Stimulated activated CD4-positive, alpha-beta T cell treated with anti-CD3 and anti-CD28 coated beads, Interleukin-4, amount 100 ng/mL, for 1 hour (primary cell): ENCODE results near the gene CHPF.

ENCODE experiments used
- DNase-seq: peaks from one replicate; pipeline ENCODE4 v3.0.0-alpha.2; 2020

Gene CHPF

GRCh38 chr2:219548990-219549389 is 5.4 kb upstream of the CHPF start:
- no peak for DNase-seq

- no peak for DNase-seq
These were observed 4.0 kb upstream of the CHPF start for GRCh38 chr2:219547621-219548020.

- DNase-seq: no peak
These were observed 2.3 kb upstream of the CHPF start for GRCh38 chr2:219545943-219546352.

GRCh38 chr2:219545295-219545942 is 1.8 kb upstream of the CHPF start:
- no peak for DNase-seq

GRCh38 chr2:219544567-219544966 is 958 bp upstream of the CHPF start:
- no peak for DNase-seq

- no peak for DNase-seq
These were observed 546 bp downstream of the CHPF start for GRCh38 chr2:219542931-219543595.

GRCh38 chr2:219541611-219542180 is 1.9 kb downstream of the CHPF start:
- peak; percentile 89 for DNase-seq

GRCh38 chr2:219540784-219541504 is 2.7 kb downstream of the CHPF start:
- no peak for DNase-seq

- DNase-seq: no peak
These were observed 3.5 kb downstream of the CHPF start for GRCh38 chr2:219539926-219540678.

- DNase-seq: no peak
These were observed 4.4 kb downstream of the CHPF start for GRCh38 chr2:219538956-219539788.

GRCh38 chr2:219538504-219538951 is 5.1 kb downstream of the CHPF start:
- DNase-seq: no peak

- DNase-seq: no peak
These were observed 5.7 kb downstream of the CHPF start for GRCh38 chr2:219537657-219538488.

- DNase-seq: no peak
These were observed 6.6 kb downstream of the CHPF start for GRCh38 chr2:219536967-219537366.

- DNase-seq: no peak
These were observed 7.2 kb downstream of the CHPF start for GRCh38 chr2:219536425-219536824.

- no peak for DNase-seq
These were observed 9.5 kb downstream of the CHPF start for GRCh38 chr2:219533930-219534661.

GRCh38 chr2:219532378-219532649 is 11.3 kb downstream of the CHPF start:
- no peak for DNase-seq

- DNase-seq: no peak
These were observed 11.8 kb downstream of the CHPF start for GRCh38 chr2:219531639-219532377.

- DNase-seq: peak; percentile 89
These were observed 13.3 kb downstream of the CHPF start for GRCh38 chr2:219530048-219530963.

- no peak for DNase-seq
These were observed 16.1 kb downstream of the CHPF start for GRCh38 chr2:219527472-219527871.
